Ammon's horn (tissue), 1 donor: Measurements from ENCODE around the gene MLLT1.

Source experiments
- DNase-seq: peaks from one replicate; pipeline ENCODE4 v3.0.0-alpha.2; 2016; ENCODE audit warnings: low spot score

Gene MLLT1

GRCh38 chr19:6210721-6211600 lies 68.8 kb downstream of the MLLT1 start:
- DNase-seq = no peak

GRCh38 chr19:6210091-6210490 lies 69.7 kb downstream of the MLLT1 start:
- DNase-seq = no peak

DNA sequence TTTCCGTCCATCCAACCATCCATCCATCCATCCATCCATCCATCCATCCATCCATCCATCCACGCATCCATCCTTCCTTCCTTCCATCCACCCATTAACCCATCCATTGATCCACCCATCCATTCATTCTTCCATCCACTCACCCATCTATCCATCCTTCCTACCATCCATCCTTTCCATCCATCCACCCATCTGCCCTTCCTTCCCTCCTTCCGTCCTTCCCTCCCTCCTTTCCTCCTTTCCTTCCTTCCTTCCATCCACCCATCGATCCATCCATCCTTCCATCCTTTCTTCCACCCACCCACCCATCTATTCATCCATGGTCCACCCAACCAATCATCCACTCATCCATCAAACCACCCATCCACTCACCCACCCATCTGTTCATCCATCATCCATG lies 70.1 kb downstream of the MLLT1 start:
- no peak for DNase-seq

DNA sequence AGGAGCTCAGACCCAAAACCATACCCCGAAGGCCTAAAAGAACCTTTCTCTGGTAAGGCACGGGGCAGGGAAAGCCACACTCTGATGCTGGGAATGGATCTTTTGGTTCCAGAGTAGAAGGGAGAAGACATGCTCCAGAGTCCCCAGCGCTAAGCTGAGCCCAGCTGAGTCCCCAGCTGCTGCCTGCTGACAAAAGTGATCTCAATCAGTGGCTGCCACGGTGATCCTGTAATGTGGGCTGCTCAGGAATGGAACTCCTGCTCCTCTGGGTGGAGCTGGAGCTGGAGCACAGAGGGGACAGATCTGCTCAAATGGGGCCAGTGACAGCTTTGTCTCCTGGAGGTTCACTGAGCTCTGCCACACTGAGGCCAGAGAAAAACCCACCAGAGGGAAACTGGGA lies 70.5 kb downstream of the MLLT1 start:
- no peak for DNase-seq

DNA sequence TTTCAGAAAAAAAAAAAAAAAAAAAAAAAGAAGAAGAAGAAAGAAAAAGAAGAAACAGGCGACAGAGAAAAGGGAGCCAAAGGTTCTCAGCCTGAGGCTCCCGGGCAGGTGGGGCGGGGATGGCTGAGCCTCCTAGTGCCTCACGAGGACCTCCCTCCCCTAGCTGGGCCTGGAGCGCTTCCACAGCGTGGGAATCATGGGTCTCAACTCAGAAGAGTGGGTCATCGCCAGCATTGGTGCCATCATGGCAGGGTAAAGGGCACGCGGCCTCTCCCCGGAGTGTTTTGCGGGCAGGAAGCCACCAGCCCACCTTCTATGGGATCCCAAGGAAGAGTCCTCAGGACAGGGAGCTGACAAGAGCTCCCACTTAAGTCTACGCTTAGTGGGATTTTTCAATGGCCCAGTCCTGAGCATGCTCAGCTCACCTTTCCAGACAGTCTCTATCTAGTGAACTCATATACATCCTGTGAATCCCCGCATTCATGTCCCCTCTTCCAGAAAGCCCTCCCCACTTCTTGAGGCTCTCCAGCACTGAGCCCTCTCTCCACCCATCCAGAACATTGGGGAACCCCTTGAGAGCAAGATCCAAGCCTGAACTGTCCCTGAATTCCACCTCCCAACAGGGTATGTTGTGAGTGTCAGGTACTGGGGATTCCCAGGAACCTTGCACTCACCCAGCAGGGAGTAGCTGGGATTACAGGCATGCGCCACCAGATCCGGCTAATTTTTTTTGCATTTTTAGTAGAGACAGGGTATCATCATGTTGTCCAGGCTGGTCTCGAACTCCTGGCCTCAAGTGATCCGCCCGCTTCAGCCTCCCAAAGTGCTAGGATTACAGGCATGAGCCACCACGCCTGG lies 74.7 kb downstream of the MLLT1 start:
- DNase-seq = no peak

DNA sequence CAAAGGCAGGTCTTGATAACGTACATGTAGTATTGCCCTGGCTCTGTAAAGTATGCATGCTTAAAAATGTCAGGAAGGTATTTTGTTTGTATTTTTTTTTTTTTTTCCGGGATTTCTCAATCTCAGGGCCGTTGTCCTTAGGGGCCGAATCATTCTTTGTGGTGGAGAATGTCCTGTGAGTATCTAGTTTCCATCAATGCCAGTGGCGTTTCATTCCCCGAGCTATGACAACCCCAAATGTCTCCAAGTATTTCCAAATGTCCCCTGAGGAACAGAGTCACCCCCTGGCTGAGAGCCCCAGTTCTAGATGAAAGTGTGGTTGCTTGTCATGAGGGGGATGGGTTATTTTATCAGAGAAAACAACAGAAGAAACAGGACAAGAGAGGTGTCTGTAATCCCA lies 75.6 kb downstream of the MLLT1 start:
- DNase-seq = no peak

- DNase-seq = peak; percentile 98
Observed at GRCh38 chr19:6199240-6199994, 80.4 kb downstream of the MLLT1 start.

DNA sequence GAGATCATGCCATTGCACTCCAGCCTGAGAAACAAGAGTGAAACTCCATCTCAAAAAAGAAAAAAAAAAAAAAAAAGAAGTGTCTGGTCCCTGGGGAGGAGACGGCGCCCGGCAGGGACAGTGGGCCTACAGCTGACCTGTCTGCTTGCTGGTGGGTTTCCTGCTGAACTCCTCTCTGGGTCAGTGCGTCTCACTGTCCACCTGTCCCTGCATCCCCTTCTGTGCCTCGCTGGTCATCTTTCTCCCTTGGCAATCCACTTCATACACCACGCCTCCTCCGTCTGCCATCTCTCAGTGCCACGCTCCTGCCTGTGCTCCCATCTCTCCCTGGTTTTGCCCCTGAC lies 80.9 kb downstream of the MLLT1 start:
- DNase-seq = no peak

- no peak for DNase-seq
Observed at GRCh38 chr19:6196361-6196760, 83.4 kb downstream of the MLLT1 start.

- DNase-seq = no peak
Observed at GRCh38 chr19:6188811-6189210, 91.0 kb downstream of the MLLT1 start.

DNA sequence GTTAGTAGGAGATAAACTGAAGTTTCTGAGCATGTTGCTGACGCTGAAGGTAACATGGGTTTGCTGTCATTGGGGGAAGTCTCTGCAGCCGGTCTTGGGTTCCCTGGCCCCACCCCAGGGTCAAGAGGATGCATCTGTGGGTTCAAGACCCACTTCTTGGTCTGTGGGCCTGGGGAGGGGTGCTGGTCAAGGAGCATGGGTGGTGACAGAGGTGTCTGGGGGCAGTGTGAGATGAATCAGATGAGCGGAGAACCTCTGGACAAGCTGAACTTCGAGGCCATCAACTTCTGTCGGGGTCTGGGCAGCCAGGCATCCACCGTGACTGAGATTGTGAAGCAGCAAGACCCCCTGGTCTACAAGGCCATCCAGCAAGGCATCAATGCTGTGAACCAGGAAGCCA lies 92.4 kb downstream of the MLLT1 start:
- no peak for DNase-seq

- DNase-seq = no peak
Observed at GRCh38 chr19:6185835-6186834, 93.6 kb downstream of the MLLT1 start.

DNA sequence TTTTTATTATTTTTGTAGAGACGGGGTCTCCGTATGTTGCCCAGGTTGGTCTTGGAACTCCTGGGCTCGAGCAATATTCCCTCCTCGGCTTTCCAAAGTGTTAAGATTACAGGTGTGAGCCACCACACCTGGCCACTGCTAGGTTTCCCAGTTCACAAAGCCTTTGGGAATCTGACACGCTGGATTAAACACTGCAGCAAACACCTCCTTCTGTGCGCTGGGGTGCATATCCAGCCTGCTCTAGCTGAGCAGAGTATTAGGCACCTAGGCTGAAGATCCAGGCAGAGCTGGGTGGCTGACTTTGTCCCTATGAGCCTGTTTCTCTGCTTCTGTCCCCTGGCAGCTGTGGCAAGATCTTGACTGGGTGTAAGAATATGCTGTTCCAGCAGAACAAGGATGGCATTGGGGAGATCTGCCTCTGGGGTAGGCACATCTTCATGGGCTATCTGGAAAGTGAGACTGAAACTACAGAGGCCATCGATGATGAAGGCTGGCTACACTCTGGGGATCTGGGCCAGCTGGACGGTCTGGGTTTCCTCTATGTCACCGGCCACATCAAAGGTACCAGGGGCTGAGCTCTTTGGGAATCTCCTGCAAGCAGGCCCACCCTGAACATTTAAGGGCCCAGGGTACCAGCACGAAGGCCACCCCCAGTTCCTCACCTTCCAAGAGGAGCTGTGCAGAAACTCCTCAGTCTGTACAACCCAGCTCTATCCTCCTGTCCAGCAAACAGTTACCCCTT lies 94.5 kb downstream of the MLLT1 start:
- DNase-seq = no peak

GRCh38 chr19:6181119-6181518 lies 98.7 kb downstream of the MLLT1 start:
- no peak for DNase-seq

DNA sequence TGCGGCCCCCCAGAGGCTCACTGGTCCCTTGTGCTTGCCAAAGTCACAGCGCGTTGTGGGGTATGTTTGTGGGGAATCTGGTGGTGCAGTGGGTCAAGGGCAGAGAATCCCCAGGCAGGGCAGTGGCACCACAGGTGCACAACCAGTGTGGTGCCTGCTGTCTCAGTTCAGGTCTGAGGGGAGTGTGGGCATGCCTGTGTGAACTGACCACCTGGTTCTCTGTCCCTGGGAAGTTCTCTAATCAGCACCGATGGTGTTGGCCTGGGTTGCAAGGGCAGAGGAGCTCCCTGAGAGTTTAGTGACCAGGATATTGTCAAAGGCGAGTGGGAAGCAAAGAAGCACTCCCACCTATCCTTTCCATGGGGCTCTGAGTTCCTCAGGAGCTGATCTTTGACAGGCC lies 106.6 kb downstream of the MLLT1 start:
- no peak for DNase-seq

DNA sequence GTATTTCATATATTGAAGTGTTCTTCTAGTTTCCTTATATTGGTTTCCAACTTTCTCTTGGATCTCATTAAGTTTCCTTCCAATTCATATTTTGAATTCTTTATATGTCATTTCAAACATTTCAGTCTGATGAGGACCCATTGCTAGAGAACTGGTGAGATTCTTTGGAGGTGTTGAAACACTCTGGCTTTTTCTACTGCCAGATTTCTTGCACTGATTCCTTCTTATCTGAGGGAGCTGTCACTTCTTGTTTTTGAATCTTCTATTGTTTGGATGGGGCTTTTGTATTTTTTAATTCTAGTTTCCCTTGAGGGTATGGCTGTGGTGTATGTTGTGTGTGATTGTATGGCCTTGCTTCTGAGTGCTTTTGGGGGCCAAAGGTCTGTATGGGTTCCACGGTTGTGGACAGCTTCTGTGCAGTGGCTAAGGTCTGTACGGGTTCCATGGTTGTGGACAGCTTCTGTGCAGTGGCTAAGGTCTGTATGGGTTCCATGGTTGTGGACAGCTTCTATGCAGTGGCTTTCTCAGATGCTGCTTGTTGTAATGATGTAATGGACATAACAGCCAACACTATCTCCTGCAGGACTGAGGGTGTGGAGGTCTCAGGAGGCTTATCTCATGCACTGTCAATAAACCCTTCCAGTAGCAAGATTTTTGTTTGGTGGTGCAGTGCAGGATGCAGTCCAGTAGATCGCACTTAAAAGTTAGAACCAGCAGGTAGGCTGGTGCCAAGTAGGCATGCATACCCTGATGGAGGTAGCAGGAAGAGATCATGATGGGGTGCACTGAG lies 107.5 kb downstream of the MLLT1 start:
- DNase-seq = no peak

DNA sequence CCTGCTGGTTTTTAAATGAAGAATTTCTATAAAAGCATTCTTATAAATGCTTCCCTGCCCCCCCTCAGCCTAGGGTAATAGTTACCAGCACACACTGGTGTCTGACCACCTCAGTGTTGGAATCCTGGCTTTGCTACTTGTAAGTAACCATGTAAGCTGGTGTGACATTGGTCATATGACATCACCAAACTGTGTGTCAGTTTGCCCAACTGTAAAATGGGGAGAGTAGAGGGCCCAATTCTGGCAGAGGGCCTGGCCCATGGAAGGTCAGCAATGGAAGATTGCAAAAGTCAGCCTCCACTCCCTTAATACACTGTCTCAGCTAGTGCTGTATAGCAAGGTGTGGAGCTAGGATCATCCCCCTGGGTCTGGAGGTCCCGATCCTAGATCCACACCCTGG lies 112.7 kb downstream of the MLLT1 start:
- no peak for DNase-seq

DNA sequence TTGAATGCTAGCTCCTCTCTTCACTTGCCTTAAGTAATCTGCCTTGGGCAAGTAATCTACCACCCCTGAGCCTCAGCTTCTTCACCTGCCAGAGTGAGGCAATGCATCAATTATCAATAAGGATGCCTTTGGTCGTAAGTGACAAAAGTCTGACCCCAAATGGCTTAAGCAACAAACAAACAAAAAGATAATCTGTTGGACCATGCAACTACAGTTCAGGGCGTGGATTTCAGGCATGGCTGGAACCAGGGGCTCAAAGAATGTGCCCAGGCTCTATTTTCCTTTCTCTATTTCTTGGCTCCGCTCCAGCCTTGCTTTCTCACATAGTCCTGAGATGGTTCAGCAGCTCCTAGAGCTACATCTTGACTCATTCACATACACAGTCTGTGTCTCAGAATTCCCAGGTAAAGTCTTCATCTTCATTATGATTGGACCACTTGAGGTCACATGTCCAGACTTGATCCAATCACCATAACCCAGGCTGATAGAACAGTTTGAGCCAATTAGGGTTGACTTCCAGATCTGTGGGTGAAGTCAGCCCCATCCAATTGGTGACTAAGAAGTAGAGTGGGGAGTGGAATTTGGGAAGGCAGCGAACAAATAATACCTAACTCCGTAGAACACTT lies 114.8 kb downstream of the MLLT1 start:
- DNase-seq = no peak

DNA sequence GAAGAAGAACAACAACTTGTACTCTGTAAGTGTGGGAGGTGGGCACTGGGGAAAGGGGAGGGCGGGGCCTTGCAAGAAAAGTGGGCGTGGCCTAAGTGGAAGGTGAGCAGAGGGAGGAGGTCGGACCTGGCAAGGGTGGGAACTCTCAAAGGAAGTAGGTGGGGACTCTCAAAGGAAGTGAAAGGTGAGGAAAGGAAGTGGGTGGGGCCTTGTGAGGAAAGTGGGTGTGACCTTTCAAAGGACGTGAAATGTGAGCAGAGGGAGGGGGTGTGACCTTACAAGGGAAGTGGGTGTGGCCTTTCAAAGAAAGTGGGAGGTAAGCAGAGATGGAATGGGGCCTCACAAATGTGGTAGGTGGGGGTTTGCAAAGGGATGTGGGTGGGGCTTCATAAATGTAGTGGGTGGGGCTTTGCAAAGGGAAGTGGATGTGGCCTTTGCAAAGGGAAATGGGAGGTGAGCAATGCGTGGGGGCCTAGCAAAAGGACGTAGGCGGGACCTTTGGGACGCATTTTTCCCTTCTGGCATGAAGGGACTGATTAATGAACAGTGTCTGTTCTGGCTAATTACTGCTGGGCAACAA lies 118.4 kb downstream of the MLLT1 start:
- no peak for DNase-seq
